GM12875 (cell line): ENCODE results near the gene ATP23.

ENCODE experiments used
- H3K4me3 ChIP-seq: one replicate; pipeline ENCODE4 v1.5.1; 2011; ENCODE audit warnings: low read depth, low read length, control low read depth
- TF ChIP-seq, protein P1 (sequence below): IDR thresholded peaks from 2 replicates; pipeline ENCODE4 v1.5.1; 2011; ENCODE audit warnings: low read depth, mild to moderate bottlenecking, control low read depth, inconsistent platforms, low read length, moderate library complexity, borderline replicate concordance; ENCODE audit not compliant: insufficient read depth

The ATP23 gene

DNA sequence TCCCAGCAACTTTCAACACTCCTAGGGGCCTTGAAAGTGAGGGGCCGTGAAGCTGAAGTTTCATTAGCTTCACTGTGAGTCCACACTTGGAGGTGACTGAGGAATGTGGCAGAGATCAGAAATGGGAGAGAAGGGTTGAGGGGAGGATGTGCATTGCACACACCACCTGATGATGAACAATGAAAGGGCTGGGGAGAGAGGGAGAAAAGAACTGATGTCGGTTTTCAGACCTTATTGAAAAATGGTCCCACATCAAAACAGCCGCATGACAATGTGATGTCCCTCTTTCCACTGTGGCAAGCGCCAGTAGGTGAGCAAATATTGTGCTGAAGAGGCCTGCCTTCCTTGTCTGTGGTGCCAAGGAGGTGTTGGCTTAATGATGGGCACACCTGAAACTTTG, 32.3 kb upstream of the ATP23 start:
- TF ChIP-seq, protein P1, sequence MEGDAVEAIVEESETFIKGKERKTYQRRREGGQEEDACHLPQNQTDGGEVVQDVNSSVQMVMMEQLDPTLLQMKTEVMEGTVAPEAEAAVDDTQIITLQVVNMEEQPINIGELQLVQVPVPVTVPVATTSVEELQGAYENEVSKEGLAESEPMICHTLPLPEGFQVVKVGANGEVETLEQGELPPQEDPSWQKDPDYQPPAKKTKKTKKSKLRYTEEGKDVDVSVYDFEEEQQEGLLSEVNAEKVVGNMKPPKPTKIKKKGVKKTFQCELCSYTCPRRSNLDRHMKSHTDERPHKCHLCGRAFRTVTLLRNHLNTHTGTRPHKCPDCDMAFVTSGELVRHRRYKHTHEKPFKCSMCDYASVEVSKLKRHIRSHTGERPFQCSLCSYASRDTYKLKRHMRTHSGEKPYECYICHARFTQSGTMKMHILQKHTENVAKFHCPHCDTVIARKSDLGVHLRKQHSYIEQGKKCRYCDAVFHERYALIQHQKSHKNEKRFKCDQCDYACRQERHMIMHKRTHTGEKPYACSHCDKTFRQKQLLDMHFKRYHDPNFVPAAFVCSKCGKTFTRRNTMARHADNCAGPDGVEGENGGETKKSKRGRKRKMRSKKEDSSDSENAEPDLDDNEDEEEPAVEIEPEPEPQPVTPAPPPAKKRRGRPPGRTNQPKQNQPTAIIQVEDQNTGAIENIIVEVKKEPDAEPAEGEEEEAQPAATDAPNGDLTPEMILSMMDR, result no peak
- no peak overlapping the region for H3K4me3 ChIP-seq

DNA sequence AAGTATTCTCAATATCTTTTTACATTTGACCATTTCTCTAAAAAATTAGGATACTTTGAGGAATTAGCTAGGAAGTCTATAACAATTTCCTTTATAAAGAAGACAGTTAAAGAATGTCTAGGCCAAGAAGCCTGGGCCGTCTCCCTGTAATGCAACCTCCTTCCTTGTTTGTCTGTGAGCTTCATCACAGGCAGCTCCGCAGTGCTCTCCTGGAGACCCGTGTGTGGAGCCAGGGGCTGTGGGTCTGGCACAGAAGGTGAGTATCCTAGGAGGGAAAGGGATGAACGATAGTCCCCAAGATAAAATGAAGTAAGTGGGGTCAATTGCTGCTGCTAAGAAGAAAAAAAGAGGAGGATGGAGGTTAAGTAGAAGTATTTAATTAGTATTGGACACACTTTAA, 31.8 kb upstream of the ATP23 start:
- no peak overlapping the region for H3K4me3 ChIP-seq
- TF ChIP-seq, protein P1, result no peak

- H3K4me3 ChIP-seq, result no peak overlapping the region
- TF ChIP-seq, protein P1, result no peak
Observed at GRCh38 chr12:57918147-57918546, 23.2 kb upstream of the ATP23 start.

GRCh38 chr12:57927086-57927485, 14.3 kb upstream of the ATP23 start:
- no peak overlapping the region for H3K4me3 ChIP-seq
- TF ChIP-seq, protein P1, result no peak

- no peak overlapping the region for H3K4me3 ChIP-seq
- TF ChIP-seq, protein P1, result no peak
Observed at GRCh38 chr12:57929092-57929830, 12.1 kb upstream of the ATP23 start.

GRCh38 chr12:57934819-57935218, 6.5 kb upstream of the ATP23 start:
- no peak overlapping the region for H3K4me3 ChIP-seq
- TF ChIP-seq, protein P1, result no peak

- H3K4me3 ChIP-seq, result peak overlapping the region; percentile 58
- TF ChIP-seq, protein P1, result no peak
Observed at GRCh38 chr12:57935331-57935730, 6.0 kb upstream of the ATP23 start.
